MCF 10A (cell line): ENCODE measurements around the gene USP10. TPM values are rescaled to one million over a fixed set of nuclear protein-coding genes. Genes with fewer than 3 reads are reported as not detected.

Source experiments
- BruUV-seq: library from RNA; stranded (reverse); fragments of 400-500 nt; replicated peaks from 2 replicates; lab custom pipeline; 2021; lab: Mats Ljungman, UMichigan
- CTCF ChIA-PET: fragments of 300-600 bp; sonication (Branson Sonifier 250); formaldehyde crosslinking; extraction: SDS; loops from one replicate; lab custom pipeline; 2021; ENCODE audit warnings: antibody characterized with exemption, inconsistent platforms; lab: Yijun Ruan, JAX
- POLR2A ChIA-PET: fragments of 300-600, 350-650 bp; sonication (Branson Sonifier 250); formaldehyde crosslinking; extraction: SDS; loops from one replicate; lab custom pipeline; 2020; ENCODE audit warnings: antibody characterized with exemption, inconsistent platforms; lab: Yijun Ruan, JAX
- DNase-seq: peaks from one replicate; pipeline ENCODE4 v3.0.0-alpha.2; 2018; ENCODE audit not compliant: unreplicated experiment
- H3K27ac Mint-ChIP-seq: one replicate; pipeline ENCODE4 v1.8.0; 2022; ENCODE audit warnings: mild to moderate bottlenecking, low read depth, mixed read lengths; ENCODE audit not compliant: unreplicated experiment
- H3K27me3 Mint-ChIP-seq: one replicate; pipeline ENCODE4 v1.8.0; 2022; ENCODE audit warnings: mixed read lengths; ENCODE audit not compliant: insufficient read depth, unreplicated experiment
- H3K36me3 Mint-ChIP-seq: one replicate; pipeline ENCODE4 v1.8.0; 2022; ENCODE audit warnings: mild to moderate bottlenecking, moderate library complexity, mixed read lengths; ENCODE audit not compliant: insufficient read depth, unreplicated experiment
- H3K4me1 Mint-ChIP-seq: one replicate; pipeline ENCODE4 v1.8.0; 2022; ENCODE audit warnings: mixed read lengths; ENCODE audit not compliant: insufficient read depth, unreplicated experiment
- H3K4me3 Mint-ChIP-seq: one replicate; pipeline ENCODE4 v1.8.0; 2022; ENCODE audit warnings: mild to moderate bottlenecking, moderate library complexity, mixed read lengths; ENCODE audit not compliant: unreplicated experiment
- H3K9me3 Mint-ChIP-seq: one replicate; pipeline ENCODE4 v1.8.0; 2022; ENCODE audit warnings: mixed read lengths; ENCODE audit not compliant: unreplicated experiment
- CTCF ChIP-seq: fragments of 200-600 bp; IDR thresholded peaks from one replicate; pipeline ENCODE4 v1.8.0; 2022; ENCODE audit warnings: antibody characterized with exemption, mild to moderate bottlenecking; ENCODE audit not compliant: unreplicated experiment
- intact Hi-C: fragments of 100-400 bp; cut with micrococcal nuclease; formaldehyde crosslinking; loops from 2 replicates; pipeline ENCODE4 v1.14.1; 2022
- total RNA-seq: library from RNA; stranded (reverse); gene quantifications from 2 replicates; pipeline ENCODE4 v1.2.3, GENCODE V29; 2022

The USP10 gene
- total RNA-seq, 1 experiment from 2014 or later = 129 TPM

- H3K27ac Mint-ChIP-seq = peak overlapping the region; percentile 29
- H3K27me3 Mint-ChIP-seq = no peaks in the 10 kb centered on the region
- ChIA-PET POLR2A (interaction anchor here (0.7 to 8.3 kb wide), 9 partner anchors 10 to 260 kb away, joined by 3 to 66 read pairs (median 3); partner anchors contain the start of gene COTL1), CTCF (interaction anchor here (0.5 to 9.5 kb wide), 9 partner anchors 10 to 795 kb away, joined by 3 to 128 read pairs (median 4); no protein-coding TSS in a partner anchor)
- peaks cover 36% of the 10 kb centered on the region for H3K4me1 Mint-ChIP-seq
- H3K4me3 Mint-ChIP-seq = no peak overlapping the region
- intact Hi-C loops = no loop called here
- no TSS peak for BruUV-seq
- no peaks in the 10 kb centered on the region for H3K9me3 Mint-ChIP-seq
- no peak for TF ChIP-seq CTCF
- peak; percentile 36 for DNase-seq
- H3K36me3 Mint-ChIP-seq = peaks cover 28% of the 10 kb centered on the region
Measured at GRCh38 chr16:84735849-84736586, 36.2 kb downstream of the USP10 start.

GRCh38 chr16:84737192-84738011 lies 37.6 kb downstream of the USP10 start:
- no peak for TF ChIP-seq CTCF
- no TSS peak for BruUV-seq
- no peak for DNase-seq
- Mint-ChIP-seq H3K27ac (no peak overlapping the region), H3K36me3 (peaks cover 28% of the 10 kb centered on the region), H3K4me3 (no peak overlapping the region), H3K9me3 (no peaks in the 10 kb centered on the region), H3K4me1 (peaks cover 37% of the 10 kb centered on the region), H3K27me3 (no peaks in the 10 kb centered on the region)
- ChIA-PET CTCF (interaction anchor here (0.5 to 9.5 kb wide), 24 partner anchors 7 to 328 kb away, joined by 3 to 128 read pairs (median 6); no protein-coding TSS in a partner anchor), POLR2A (interaction anchor here (1.4 to 2.9 kb wide), 2 partner anchors 11 to 232 kb away, joined by 3 to 19 read pairs; no protein-coding TSS in a partner anchor)
- intact Hi-C loops = loop anchor here (1.0 kb wide), 3 partner anchors 11 to 115 kb away; no protein-coding TSS in a partner anchor

GRCh38 chr16:84738255-84739038 lies 38.6 kb downstream of the USP10 start:
- peak overlapping the region; percentile 59 for H3K27ac Mint-ChIP-seq
- DNase-seq = peak; percentile 86
- no peaks in the 10 kb centered on the region for H3K27me3 Mint-ChIP-seq
- H3K4me1 Mint-ChIP-seq = peaks cover 41% of the 10 kb centered on the region
- no peak overlapping the region for H3K4me3 Mint-ChIP-seq
- intact Hi-C loops = loop anchor here (1.0 kb wide), 3 partner anchors 12 to 116 kb away; no protein-coding TSS in a partner anchor
- H3K9me3 Mint-ChIP-seq = no peaks in the 10 kb centered on the region
- BruUV-seq = no TSS peak
- TF ChIP-seq CTCF = peak; percentile 75
- H3K36me3 Mint-ChIP-seq = peaks cover 34% of the 10 kb centered on the region
- POLR2A ChIA-PET = interaction anchor here (0.6 to 2.9 kb wide), 9 partner anchors 9 to 235 kb away, joined by 3 to 23 read pairs (median 4); no protein-coding TSS in a partner anchor
- CTCF ChIA-PET = interaction anchor here (0.5 to 9.5 kb wide), 41 partner anchors 8 to 600 kb away, joined by 3 to 128 read pairs (median 4); partner anchors contain the start of gene KLHL36
